ENCODE measurements around the gene TBC1D5. TPM values are rescaled to one million over a fixed set of nuclear protein-coding genes. Genes with fewer than 3 reads are reported as not detected.

Gene TBC1D5
- total RNA-seq, 1 experiment from 2014 or later = 36.4 TPM

GRCh38 chr3:17339132-17339575 lies 403.3 kb downstream of the TBC1D5 start:
- H3K9me3 Mint-ChIP-seq (ENCODE audit: unreplicated experiment) = no peaks in the 10 kb centered on the region
- ChIA-PET CTCF (no interaction called here), POLR2A (no interaction called here)
- no peaks in the 10 kb centered on the region for H3K27me3 ChIP-seq (replicated peaks; ENCODE audit: control insufficient read depth, insufficient read depth, low read length)
- no peak for TF ChIP-seq CTCF (IDR thresholded peaks at IDR 0.05; ENCODE audit: insufficient read depth in 1 of 2, low read depth in 1 of 2, low read length in 1 of 2, severe bottlenecking in 1 of 2, unreplicated experiment in 1 of 2)
- H3K9me3 ChIP-seq = no peaks in the 10 kb centered on the region
- intact Hi-C loops (cut with micrococcal nuclease; ENCODE audit: unreplicated experiment) = no loop called here
- peaks cover 6% of the 10 kb centered on the region for H3K36me3 Mint-ChIP-seq (ENCODE audit: insufficient read depth, unreplicated experiment)
- 0 out of 2 replicates have a peak, but pooled peaks cover 5% of the 10 kb centered on the region for H3K4me1 ChIP-seq
- no peak overlapping the region for H3K4me3 Mint-ChIP-seq (ENCODE audit: unreplicated experiment)
- H3K4me3 ChIP-seq (ENCODE audit: low read depth, low read length) = no peak overlapping the region
- no peak for DNase-seq
- no peaks in the 10 kb centered on the region for H3K36me3 ChIP-seq (ENCODE audit: control insufficient read depth, insufficient read depth, low read length)
- no TSS peak for BruUV-seq (replicated peaks)
- no peaks in the 10 kb centered on the region for H3K27me3 Mint-ChIP-seq (ENCODE audit: insufficient read depth, unreplicated experiment)
- H3K27ac Mint-ChIP-seq (ENCODE audit: unreplicated experiment) = no peak overlapping the region
- H3K4me1 Mint-ChIP-seq (ENCODE audit: low read depth, unreplicated experiment) = no peaks in the 10 kb centered on the region

- BruUV-seq (replicated peaks) = no TSS peak
- Mint-ChIP-seq H3K4me3 (ENCODE audit: unreplicated experiment) (no peak overlapping the region), H3K4me1 (ENCODE audit: low read depth, unreplicated experiment) (no peaks in the 10 kb centered on the region), H3K27me3 (ENCODE audit: insufficient read depth, unreplicated experiment) (no peaks in the 10 kb centered on the region), H3K36me3 (ENCODE audit: insufficient read depth, unreplicated experiment) (no peaks in the 10 kb centered on the region), H3K9me3 (ENCODE audit: unreplicated experiment) (no peaks in the 10 kb centered on the region), H3K27ac (ENCODE audit: unreplicated experiment) (no peak overlapping the region)
- Histone ChIP-seq H3K4me3 (ENCODE audit: low read depth, low read length) (no peak overlapping the region), H3K9me3 (no peaks in the 10 kb centered on the region), H3K36me3 (ENCODE audit: control insufficient read depth, insufficient read depth, low read length) (no peaks in the 10 kb centered on the region), H3K27me3 (replicated peaks; ENCODE audit: control insufficient read depth, insufficient read depth, low read length) (no peaks in the 10 kb centered on the region), H3K4me1 (0 out of 2 replicates have a peak, but pooled peaks cover 5% of the 10 kb centered on the region)
- intact Hi-C loops (cut with micrococcal nuclease; ENCODE audit: unreplicated experiment) = no loop called here
- TF ChIP-seq CTCF (IDR thresholded peaks at IDR 0.05; ENCODE audit: insufficient read depth in 1 of 2, low read depth in 1 of 2, low read length in 1 of 2, severe bottlenecking in 1 of 2, unreplicated experiment in 1 of 2) = no peak
- POLR2A ChIA-PET = no interaction called here
- no peak for DNase-seq
- CTCF ChIA-PET = no interaction called here
These were observed 406.1 kb downstream of the TBC1D5 start for GRCh38 chr3:17336291-17336690.

GRCh38 chr3:17333893-17334292 lies 408.5 kb downstream of the TBC1D5 start:
- BruUV-seq (replicated peaks) = no TSS peak
- DNase-seq = no peak
- CTCF ChIA-PET = no interaction called here

More at GRCh38 chr3:17333893-17334292, 408.5 kb downstream of the TBC1D5 start:
- Histone ChIP-seq H3K9me3 (no peaks in the 10 kb centered on the region), H3K4me1 (no peaks in the 10 kb centered on the region), H3K4me3 (ENCODE audit: low read depth, low read length) (no peak overlapping the region), H3K27me3 (replicated peaks; ENCODE audit: control insufficient read depth, insufficient read depth, low read length) (no peaks in the 10 kb centered on the region), H3K36me3 (ENCODE audit: control insufficient read depth, insufficient read depth, low read length) (no peaks in the 10 kb centered on the region)
- POLR2A ChIA-PET = no interaction called here
- TF ChIP-seq CTCF (IDR thresholded peaks at IDR 0.05; ENCODE audit: insufficient read depth in 1 of 2, low read depth in 1 of 2, low read length in 1 of 2, severe bottlenecking in 1 of 2, unreplicated experiment in 1 of 2) = no peak
- H3K36me3 Mint-ChIP-seq (ENCODE audit: insufficient read depth, unreplicated experiment) = no peaks in the 10 kb centered on the region
- H3K27ac Mint-ChIP-seq (ENCODE audit: unreplicated experiment) = no peak overlapping the region
- intact Hi-C loops (cut with micrococcal nuclease; ENCODE audit: unreplicated experiment) = no loop called here
- no peaks in the 10 kb centered on the region for H3K4me1 Mint-ChIP-seq (ENCODE audit: low read depth, unreplicated experiment)
- no peak overlapping the region for H3K4me3 Mint-ChIP-seq (ENCODE audit: unreplicated experiment)
- no peaks in the 10 kb centered on the region for H3K9me3 Mint-ChIP-seq (ENCODE audit: unreplicated experiment)
- H3K27me3 Mint-ChIP-seq (ENCODE audit: insufficient read depth, unreplicated experiment) = no peaks in the 10 kb centered on the region
